ENCODE results near the gene COL12A1. TPM values are rescaled to one million over a fixed set of nuclear protein-coding genes. Genes with fewer than 3 reads are reported as not detected.

Gene COL12A1
- total and polyA plus RNA-seq, 2 of the 13 experiments (the other 11 are each of a cell fraction or from before 2014, with no cell fraction given) = 0.02 TPM; not detected in 1

- Histone ChIP-seq H3K27ac (ENCODE audit: extremely low read length, insufficient read depth, low read length) (no peak overlapping the region), H3K27me3 (ENCODE audit: control insufficient read depth in 1 of 2, insufficient read depth in 2 of 2, low read length in 2 of 2) (no peaks in the 10 kb centered on the region), H2AFZ (ENCODE audit: low read length) (no peak overlapping the region), H3K4me2 (ENCODE audit: low read depth, low read length) (no peak overlapping the region), H3K79me2 (ENCODE audit: insufficient read depth, low read length) (no peaks in the 10 kb centered on the region), H3K36me3 (replicated peaks in 1 of 2; ENCODE audit: control insufficient read depth in 1 of 2, insufficient read depth in 2 of 2, low read length in 2 of 2) (no peaks in the 10 kb centered on the region), H3K9ac (ENCODE audit: insufficient read depth, low read depth, low read length) (no peak overlapping the region), H3K4me1 (ENCODE audit: insufficient read depth, low read length) (no peaks in the 10 kb centered on the region), H4K20me1 (ENCODE audit: insufficient read depth, low read length) (no peaks in the 10 kb centered on the region), H3K9me3 (ENCODE audit: low read length) (no peaks in the 10 kb centered on the region), H3K4me3 (replicated peaks in 1 of 3; ENCODE audit: insufficient read depth in 1 of 3, low read depth in 2 of 3, low read length in 3 of 3) (no peak overlapping the region)
- intact Hi-C loops (cut with micrococcal nuclease; ENCODE audit: unreplicated experiment) (no loop called here), in situ Hi-C loops (cut with HindIII; ENCODE audit: extremely low pct_ligation_motif_present, low pct_unique_long_range_greater_than_20kb) (no loop called here)
- TF ChIP-seq AHR (CRISPR knock-in tag; IDR thresholded peaks at IDR 0.05) (no peak), SMARCC2 (IDR thresholded peaks at IDR 0.05) (no peak), EHMT2 (IDR thresholded peaks at IDR 0.05; ENCODE audit: borderline replicate concordance, low read depth, low read length) (no peak), ETS1 (CRISPR knock-in tag; IDR thresholded peaks at IDR 0.05) (no peak), HMG20A (CRISPR knock-in tag; IDR thresholded peaks at IDR 0.05; ENCODE audit: borderline replicate concordance) (no peak), RCOR2 (CRISPR knock-in tag; IDR thresholded peaks at IDR 0.05) (no peak), ZNF337 (CRISPR knock-in tag; IDR thresholded peaks at IDR 0.05; ENCODE audit: borderline replicate concordance, low read depth) (no peak), NFATC3 (CRISPR knock-in tag; IDR thresholded peaks at IDR 0.05) (no peak), PAF1 (CRISPR knock-in tag; IDR thresholded peaks at IDR 0.05) (no peak)
- POLR2A ChIA-PET = no interaction called here
- CTCF ChIA-PET (ENCODE audit: low intra/inter-chr PET ratio, low total read pairs) = no interaction called here
- DNase-seq (ENCODE audit: low spot score) (no peak), FAIRE-seq (no peak), ATAC-seq (no peak)
- no TSS peak for BruUV-seq (replicated peaks)
- WGBS (ENCODE audit: low lambda C conversion rate) = no CpG with 5 or more reads among the region's 1 CpG
Measured at GRCh38 chr6:75103431-75103830, 102.4 kb downstream of the COL12A1 start.

DNA sequence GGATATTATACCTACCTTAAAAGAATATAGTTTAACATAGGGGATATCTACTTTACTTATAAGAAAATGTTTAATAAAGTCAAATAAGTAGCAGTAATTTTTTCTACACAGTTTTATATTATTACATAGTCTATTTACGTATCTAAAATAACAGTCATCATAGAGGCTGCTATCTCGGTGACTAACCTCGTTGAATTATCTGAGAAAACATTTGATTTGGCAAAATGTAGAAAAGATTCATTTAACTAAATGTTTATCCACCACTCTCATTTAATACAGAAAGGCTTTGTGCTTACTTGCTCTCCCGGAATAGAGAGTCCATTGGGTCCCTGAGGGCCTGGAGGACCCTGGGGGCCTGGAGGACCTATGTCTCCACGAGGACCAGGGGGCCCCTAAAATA lies 103.6 kb downstream of the COL12A1 start:
- Histone ChIP-seq H4K20me1 (ENCODE audit: insufficient read depth, low read length) (no peaks in the 10 kb centered on the region), H2AFZ (ENCODE audit: low read length) (no peak overlapping the region), H3K79me2 (ENCODE audit: insufficient read depth, low read length) (no peaks in the 10 kb centered on the region), H3K27me3 (ENCODE audit: control insufficient read depth in 1 of 2, insufficient read depth in 2 of 2, low read length in 2 of 2) (no peaks in the 10 kb centered on the region), H3K36me3 (replicated peaks in 1 of 2; ENCODE audit: control insufficient read depth in 1 of 2, insufficient read depth in 2 of 2, low read length in 2 of 2) (no peaks in the 10 kb centered on the region), H3K4me1 (ENCODE audit: insufficient read depth, low read length) (no peaks in the 10 kb centered on the region), H3K4me2 (ENCODE audit: low read depth, low read length) (no peak overlapping the region), H3K27ac (ENCODE audit: extremely low read length, insufficient read depth, low read length) (no peak overlapping the region), H3K9me3 (ENCODE audit: low read length) (no peaks in the 10 kb centered on the region), H3K9ac (ENCODE audit: insufficient read depth, low read depth, low read length) (no peak overlapping the region), H3K4me3 (replicated peaks in 1 of 3; ENCODE audit: insufficient read depth in 1 of 3, low read depth in 2 of 3, low read length in 3 of 3) (no peak overlapping the region)
- no peak for FAIRE-seq
- intact Hi-C loops (cut with micrococcal nuclease; ENCODE audit: unreplicated experiment) (no loop called here), in situ Hi-C loops (cut with HindIII; ENCODE audit: extremely low pct_ligation_motif_present, low pct_unique_long_range_greater_than_20kb) (no loop called here)
- CTCF ChIA-PET (ENCODE audit: low intra/inter-chr PET ratio, low total read pairs) = no interaction called here
- no TSS peak for BruUV-seq (replicated peaks)
- 0% methylated on average over 5 of the region's 5 CpGs for WGBS (ENCODE audit: low lambda C conversion rate)
- ATAC-seq = no peak
- POLR2A ChIA-PET = no interaction called here
- no peak for DNase-seq (ENCODE audit: low spot score)
- TF ChIP-seq CENPT (CRISPR knock-in tag; IDR thresholded peaks at IDR 0.05; ENCODE audit: low read depth) (no peak), CREBL2 (CRISPR knock-in tag; IDR thresholded peaks at IDR 0.05; ENCODE audit: borderline replicate concordance) (no peak)
